Smooth muscle cell (in vitro differentiated cells): ENCODE results near the gene ATP7A. TPM values are rescaled to one million over a fixed set of nuclear protein-coding genes. Genes with fewer than 3 reads are reported as not detected.
"Not testable (repeated sequence)": the region's sequence is repeated elsewhere in the genome, so short reads cannot be mapped to it uniquely, and the experiment has no call there.

Source experiments
- DNase-seq: peaks from one replicate; lab custom pipeline; 2025; ENCODE audit not compliant: unreplicated experiment; lab: John Stamatoyannopoulos, UW
- H2AFZ ChIP-seq: fragments of 200-600 bp; sonication (generic); 2 replicates; pipeline ENCODE4 v1.6.0; 2016; ENCODE audit warnings: antibody characterized with exemption, low read depth, mild to moderate bottlenecking
- H3F3A ChIP-seq: fragments of 200-600 bp; sonication (generic); 2 replicates; pipeline ENCODE4 v1.6.0; 2017; ENCODE audit warnings: antibody characterized with exemption, low read depth
- H3K27ac ChIP-seq: fragments of 200-600 bp; sonication (generic); 2 replicates; pipeline ENCODE4 v1.5.1; 2016; ENCODE audit warnings: low read depth, mild to moderate bottlenecking
- H3K27me3 ChIP-seq: fragments of 200-600 bp; sonication (generic); 2 replicates; pipeline ENCODE4 v1.6.1; 2016; ENCODE audit warnings: low read depth, mild to moderate bottlenecking
- H3K36me3 ChIP-seq: fragments of 200-600 bp; sonication (generic); 2 replicates; pipeline ENCODE4 v1.5.1; 2016; ENCODE audit warnings: low read depth
- H3K4me1 ChIP-seq: fragments of 200-600 bp; sonication (generic); 2 replicates; pipeline ENCODE4 v1.5.1; 2016; ENCODE audit warnings: low read depth
- H3K4me2 ChIP-seq: fragments of 200-600 bp; sonication (generic); 2 replicates; pipeline ENCODE4 v1.6.0; 2016; ENCODE audit warnings: mild to moderate bottlenecking
- H3K4me3 ChIP-seq: fragments of 200-600 bp; sonication (generic); 2 replicates; pipeline ENCODE4 v1.5.1; 2016; ENCODE audit warnings: mild to moderate bottlenecking
- H3K79me2 ChIP-seq: fragments of 200-600 bp; sonication (generic); 2 replicates; pipeline ENCODE4 v1.6.0; 2016; ENCODE audit warnings: low read depth, mild to moderate bottlenecking
- H3K9ac ChIP-seq: fragments of 200-600 bp; sonication (generic); 2 replicates; pipeline ENCODE4 v1.6.0; 2016; ENCODE audit warnings: low read depth
- H3K9me3 ChIP-seq: fragments of 200-600 bp; sonication (generic); replicated peaks from 2 replicates; pipeline ENCODE4 v1.5.1; 2016; ENCODE audit warnings: low read depth
- H4K20me1 ChIP-seq: fragments of 200-600 bp; sonication (generic); 2 replicates; pipeline ENCODE4 v1.6.0; 2016; ENCODE audit warnings: low read depth
- CTCF ChIP-seq: fragments of 200-600 bp; sonication (generic); IDR thresholded peaks from 2 replicates; pipeline ENCODE4 v1.5.1; 2017; ENCODE audit warnings: borderline replicate concordance, mild to moderate bottlenecking, antibody characterized with exemption; ENCODE audit not compliant: insufficient read depth, poor library complexity, severe bottlenecking
- WGBS: methylation state at CpG from one replicate; pipeline ENCODE4 v1.1.7; 2016; ENCODE audit warnings: low lambda C conversion rate; 5-methylcytosine and 5-hydroxymethylcytosine counted together
- polyA plus RNA-seq: library from polyadenylated mRNA; unstranded; fragments of >200 nt; fragmentation: Nextera tagmentation; extraction: Ambion mirVana; gene quantifications from 2 replicates; pipeline ENCODE4 v1.2.1, GENCODE V29; 2016
- total RNA-seq: library from RNA; depleted of rRNA; stranded (reverse); fragments of >200 nt; gene quantifications from 2 replicates; pipeline ENCODE4 v1.2.3, GENCODE V29; 2014

The ATP7A gene
- total RNA-seq (20.5 and 24.4 TPM in 2 replicates), polyA plus RNA-seq (4.2 and 7.2 TPM in 2 replicates)

GRCh38 chrX:77910108-77910840, at the start of gene ATP7A:
ATP7A (plus strand) TSS chrX:77910693; CDS start chrX:77971642, 60,949 bp downstream.
- Histone ChIP-seq H3K27me3 (no peaks in the 10 kb centered on the region), H3K4me3 (peak within 1 kb of the TSS; percentile 70), H3K9ac (peak within 1 kb of the TSS; percentile 81), H3F3A (peaks cover 4% of the 10 kb centered on the region), H3K27ac (peak within 1 kb of the TSS; percentile 70), H3K79me2 (peaks cover 34% of the 10 kb centered on the region), H3K4me1 (no peaks in the 10 kb centered on the region), H3K36me3 (no peaks in the 10 kb centered on the region), H3K9me3 (no peaks in the 10 kb centered on the region), H2AFZ (peak within 1 kb of the TSS; percentile 80), H4K20me1 (no peaks in the 10 kb centered on the region), H3K4me2 (peak within 1 kb of the TSS; percentile 91)
- 55% methylated on average over 27 of the region's 36 CpGs for WGBS
- peak; percentile 35 for TF ChIP-seq CTCF
- peak; percentile 44 for DNase-seq

GRCh38 chrX:77875372-77875771, 35.1 kb upstream of the ATP7A start:
- Histone ChIP-seq H3K27me3 (no peaks in the 10 kb centered on the region), H4K20me1 (no peaks in the 10 kb centered on the region), H3K9ac (no peak overlapping the region), H3F3A (no peaks in the 10 kb centered on the region), H2AFZ (no peak overlapping the region), H3K4me3 (no peak overlapping the region), H3K4me2 (no peak overlapping the region), H3K79me2 (peaks cover 3% of the 10 kb centered on the region), H3K4me1 (no peaks in the 10 kb centered on the region), H3K27ac (no peak overlapping the region), H3K36me3 (no peaks in the 10 kb centered on the region), H3K9me3 (no peaks in the 10 kb centered on the region)
- 95% methylated on average over 8 of the region's 8 CpGs for WGBS
- no peak for TF ChIP-seq CTCF
- DNase-seq, result no peak

GRCh38 chrX:77881418-77881817, 29.1 kb upstream of the ATP7A start:
- H3K27me3 ChIP-seq, H3K79me2 ChIP-seq, H3K4me1 ChIP-seq, H3F3A ChIP-seq, H4K20me1 ChIP-seq, DNase-seq, H3K4me2 ChIP-seq, H2AFZ ChIP-seq, H3K36me3 ChIP-seq, H3K9ac ChIP-seq, H3K9me3 ChIP-seq, H3K27ac ChIP-seq, H3K4me3 ChIP-seq: not testable (repeated sequence)
- WGBS, result 93% methylated on average over 4 of the region's 4 CpGs

GRCh38 chrX:77892887-77893286, 17.6 kb upstream of the ATP7A start:
- Histone ChIP-seq H4K20me1 (peaks cover 20% of the 10 kb centered on the region), H3K79me2 (peaks cover 64% of the 10 kb centered on the region), H3K9me3 (no peaks in the 10 kb centered on the region), H3K4me1 (peaks cover 9% of the 10 kb centered on the region), H3K27me3 (no peaks in the 10 kb centered on the region), H3K27ac (no peak overlapping the region), H2AFZ (no peak overlapping the region), H3K36me3 (no peaks in the 10 kb centered on the region), H3F3A (no peaks in the 10 kb centered on the region), H3K4me2 (no peak overlapping the region), H3K4me3 (no peak overlapping the region), H3K9ac (no peak overlapping the region)
- WGBS, result 96% methylated on average over 2 of the region's 2 CpGs
- TF ChIP-seq CTCF, result no peak
- no peak for DNase-seq
